K562 (cell line): ENCODE data around the gene E2F7. TPM values are rescaled to one million over a fixed set of nuclear protein-coding genes. Genes with fewer than 3 reads are reported as not detected.

Experiments
- ATAC-seq: fragments of 200-7000 bp; cut with Tn5 transposase; 3 replicates; pipeline ENCODE4 v1.9.1; 2020; ENCODE audit warnings: moderate library complexity
- BruUV-seq: library from RNA; stranded (reverse); fragments of 400-500 nt; replicated peaks from 2 replicates; lab custom pipeline; 2021; lab: Mats Ljungman, UMichigan
- CTCF ChIA-PET: fragments of 300-600 bp; formaldehyde crosslinking; extraction: SDS; loops from one replicate; lab custom pipeline; 2021; ENCODE audit warnings: low intra/inter-chr PET ratio; lab: Yijun Ruan, JAX
- POLR2A ChIA-PET: fragments of 300-600, 350-650 bp; sonication (Branson Sonifier 250); formaldehyde crosslinking; extraction: SDS; loops from one replicate; lab custom pipeline; 2021; ENCODE audit warnings: antibody characterized with exemption, inconsistent platforms; lab: Yijun Ruan, JAX
- DNase-seq, 4 experiments: peaks; one replicate each; pipeline versions ENCODE4 v3.0.0 to v3.0.0-alpha.2; 2011 to 2018; ENCODE audit warnings: low spot score in 3 of 4, mixed read lengths in 3 of 4; ENCODE audit errors: extremely low read depth in 1 of 4
- FAIRE-seq: peaks from 2 replicates; lab custom pipeline; 2011; peaks lifted over from hg19 to GRCh38; lab: Jason Lieb, UNC
- H2AFZ ChIP-seq: 2 replicates; pipeline ENCODE4 v1.6.0; 2011; ENCODE audit warnings: low read depth, low read length, control low read depth, inconsistent platforms
- H3K27ac ChIP-seq: fragments of 200-600 bp; 3 replicates; pipeline ENCODE4 v1.8.0; 2011; ENCODE audit warnings: low read depth, mild to moderate bottlenecking, control low read depth, inconsistent platforms, low read length, moderate library complexity, mixed read lengths; ENCODE audit errors: extremely low read depth
- H3K27me3 ChIP-seq, 2 experiments: fragments of 300-600 bp in 1 of 2; 2 replicates in 1 of 2; 3 replicates in 1 of 2; pipeline versions ENCODE4 v1.6.0 to v1.8.0; 2011; ENCODE audit warnings: inconsistent platforms in 2 of 2, low read length in 2 of 2, mild to moderate bottlenecking in 1 of 2, mixed read lengths in 1 of 2, moderate library complexity in 1 of 2; ENCODE audit not compliant: control insufficient read depth in 2 of 2, insufficient read depth in 2 of 2
- H3K36me3 ChIP-seq: fragments of 300-600 bp; 3 replicates; pipeline ENCODE4 v1.8.0; 2011; ENCODE audit warnings: mild to moderate bottlenecking, low read length, inconsistent platforms; ENCODE audit not compliant: control insufficient read depth, insufficient read depth
- H3K4me1 ChIP-seq, 2 experiments: fragments of 200-600 bp in 1 of 2; replicated peaks in 1 of 2; 2 replicates in 1 of 2; 3 replicates in 1 of 2; pipeline versions ENCODE4 v1.5.1 to v1.8.0; 2011; ENCODE audit warnings: inconsistent platforms in 2 of 2, low read length in 2 of 2, mild to moderate bottlenecking in 1 of 2, mixed read lengths in 1 of 2, moderate library complexity in 1 of 2; ENCODE audit not compliant: control insufficient read depth in 2 of 2, insufficient read depth in 2 of 2
- H3K4me2 ChIP-seq: 2 replicates; pipeline ENCODE4 v1.6.1; 2011; ENCODE audit warnings: low read length, control low read depth, inconsistent platforms, mixed read lengths; ENCODE audit not compliant: insufficient read depth
- H3K4me3 ChIP-seq: fragments of 200-600 bp; sonication (generic), shearing (Covaris generic); 2 replicates; pipeline ENCODE4 v1.5.1; 2016; ENCODE audit warnings: control low read depth, inconsistent platforms
- H3K79me2 ChIP-seq: fragments of 200-600 bp; 3 replicates; pipeline ENCODE4 v1.8.0; 2011; ENCODE audit warnings: low read length, inconsistent platforms; ENCODE audit not compliant: control insufficient read depth, insufficient read depth
- H3K9ac ChIP-seq, 2 experiments: 2 replicates each; pipeline versions ENCODE4 v1.6.0 to v1.6.1; 2011; ENCODE audit warnings: low read depth in 2 of 2, low read length in 2 of 2, control low read depth in 1 of 2, inconsistent platforms in 1 of 2, mild to moderate bottlenecking in 1 of 2, mixed read lengths in 1 of 2; ENCODE audit not compliant: insufficient read depth in 1 of 2
- H3K9me1 ChIP-seq: one replicate; pipeline ENCODE4 v1.6.0; 2011; ENCODE audit warnings: inconsistent platforms, mild to moderate bottlenecking, low read length, moderate library complexity; ENCODE audit not compliant: control insufficient read depth, insufficient read depth
- H3K9me3 ChIP-seq: replicated peaks from 2 replicates; pipeline ENCODE4 v1.5.1; 2011; ENCODE audit warnings: low read depth, low read length, inconsistent platforms; ENCODE audit not compliant: control insufficient read depth, insufficient read depth
- H4K20me1 ChIP-seq: replicated peaks from 2 replicates; pipeline ENCODE4 v1.6.1; 2011; ENCODE audit warnings: low read length, inconsistent platforms, mixed read lengths; ENCODE audit not compliant: control insufficient read depth, insufficient read depth
- ATF7 ChIP-seq: fragments of 450-650 bp; IDR thresholded peaks from 2 replicates; pipeline ENCODE4 v1.7.1; 2014; ENCODE audit warnings: mild to moderate bottlenecking, moderate library complexity
- EGR1 ChIP-seq: fragments of 450-650 bp; conservative IDR thresholded peaks from 2 replicates; pipeline ENCODE4 v1.6.1; 2017; ENCODE audit warnings: mild to moderate bottlenecking
- FOXJ2 ChIP-seq: fragments of 200-800 bp; sonication (Bioruptor generic); IDR thresholded peaks from 2 replicates; pipeline ENCODE4 v1.6.1; 2016; ENCODE audit warnings: missing genetic modification characterization, missing compliant biosample characterization
- HDGF ChIP-seq: fragments of 450-650 bp; IDR thresholded peaks from 2 replicates; pipeline ENCODE4 v1.6.1; 2016
- RFX1 ChIP-seq: fragments of 450-650 bp; IDR thresholded peaks from 2 replicates; pipeline ENCODE4 v1.6.1; 2016; ENCODE audit warnings: mild to moderate bottlenecking, moderate library complexity
- RHOXF2B ChIP-seq: fragments of 250-450 bp; sonication (Bioruptor Pico); conservative IDR thresholded peaks from 2 replicates; pipeline ENCODE4 v1.5.1; 2021
- ZBTB8A ChIP-seq: fragments of 450-650 bp; IDR thresholded peaks from 2 replicates; pipeline ENCODE4 v1.6.1; 2018; ENCODE audit warnings: mild to moderate bottlenecking, moderate library complexity; ENCODE audit not compliant: partially characterized antibody
- ZC3H4 ChIP-seq: sonication (generic); formaldehyde crosslinking; IDR thresholded peaks from 2 replicates; pipeline ENCODE4 v1.9.0; 2021; ENCODE audit warnings: missing genetic modification reagents, borderline replicate concordance
- ZNF311 ChIP-seq: fragments of 250-450 bp; sonication (Bioruptor Pico); IDR thresholded peaks from 2 replicates; pipeline ENCODE4 v1.4.0; 2020; ENCODE audit warnings: mild to moderate bottlenecking, moderate library complexity
- WGBS: fragments of 100-300 bp; shearing (Covaris generic); methylation state at CpG from one replicate; pipeline ENCODE4 v1.1.6; 2016; ENCODE audit warnings: low coverage, mixed read lengths; ENCODE audit not compliant: insufficient coverage; ENCODE audit errors: missing lambda C conversion rate; 5-methylcytosine and 5-hydroxymethylcytosine counted together
- in situ Hi-C: fragments of 300-500 bp; cut with MboI; formaldehyde crosslinking; loops from 4 replicates; pipeline ENCODE4 v1.15.0; 2018; ENCODE audit warnings: inconsistent platforms, mixed read lengths
- intact Hi-C: fragments of 100-400 bp; cut with micrococcal nuclease; formaldehyde crosslinking; loops from 2 replicates; pipeline ENCODE4 v1.14.2; 2022
- polyA plus RNA-seq, 8 experiments: library from polyadenylated mRNA; depleted of rRNA in 4 of 8; stranded (reverse) in 5 of 8; unstranded in 3 of 8; fragments of >200 nt; fragmentation: Nextera tagmentation in 2 of 8; fragmentation: Illumina TruSeq in 1 of 8; extraction: Ambion mirVana in 2 of 8; extraction: Trizol in 1 of 8; gene quantifications; 2 replicates each; pipeline versions ENCODE4 v1.2.1 to v1.2.3, GENCODE V29; 2011 to 2014; ENCODE audit warnings: inconsistent platforms in 1 of 8, missing spikeins in 1 of 8
- total RNA-seq, 7 experiments: library from RNA; depleted of rRNA in 6 of 7; stranded (reverse); fragments of >200 nt in 6 of 7; fragmentation: Illumina TruSeq in 2 of 7; extraction: Trizol in 2 of 7; gene quantifications; 2 replicates each; pipeline versions ENCODE4 v1.2.1 to v1.2.3, GENCODE V29; 2011 to 2021; ENCODE audit warnings: low replicate concordance in 1 of 7
- TF ChIP-seq, protein P1 (sequence below): fragments of 450-650 bp; IDR thresholded peaks from 2 replicates; pipeline ENCODE4 v1.6.1; 2016; ENCODE audit warnings: low read depth

The E2F7 gene
- total and polyA plus RNA-seq, 9 of the 15 experiments (the other 6 are each of a cell fraction or from before 2014, with no cell fraction given) = 3.4 to 13.6 (median 8.1) TPM

GRCh38 chr12:77025782-77026314 is 39.5 kb downstream of the E2F7 start:
- no TSS peak for BruUV-seq
- no peaks in the 10 kb centered on the region for H3K4me1 ChIP-seq
- ATAC-seq (no peak), FAIRE-seq (no peak), DNase-seq (no peak)
- no peaks in the 10 kb centered on the region for H4K20me1 ChIP-seq
- H3K9ac ChIP-seq = no peak overlapping the region
- no peak overlapping the region for H3K27ac ChIP-seq
- no peaks in the 10 kb centered on the region for H3K9me1 ChIP-seq
- CTCF ChIA-PET = no interaction called here
- peaks cover 86% of the 10 kb centered on the region for H3K36me3 ChIP-seq
- POLR2A ChIA-PET = interaction anchor here (1.0 kb wide), 1 partner anchor 9 kb away, joined by 3 read pairs; no protein-coding TSS in a partner anchor
- no peak overlapping the region for H3K4me2 ChIP-seq
- H3K79me2 ChIP-seq = no peaks in the 10 kb centered on the region
- H3K27me3 ChIP-seq = no peaks in the 10 kb centered on the region
- in situ Hi-C loops = no loop called here
- TF ChIP-seq FOXJ2 = no peak
- no peak for TF ChIP-seq EGR1
- TF ChIP-seq ZC3H4 = no peak
- no peak overlapping the region for H3K4me3 ChIP-seq
- H2AFZ ChIP-seq = no peak overlapping the region
- intact Hi-C loops = no loop called here
- 87% methylated on average over 6 of the region's 6 CpGs for WGBS
- H3K9me3 ChIP-seq = no peaks in the 10 kb centered on the region

- H4K20me1 ChIP-seq = no peaks in the 10 kb centered on the region
- no peaks in the 10 kb centered on the region for H3K9me1 ChIP-seq
- intact Hi-C loops = no loop called here
- BruUV-seq = no TSS peak
- in situ Hi-C loops = no loop called here
- ChIA-PET POLR2A (no interaction called here), CTCF (no interaction called here)
- H3K4me1 ChIP-seq = no peaks in the 10 kb centered on the region
- H3K79me2 ChIP-seq = no peaks in the 10 kb centered on the region
- DNase-seq (no peak), FAIRE-seq (no peak), ATAC-seq (no peak)
- H3K27me3 ChIP-seq = no peaks in the 10 kb centered on the region
- H3K4me2 ChIP-seq = no peak overlapping the region
- no peak overlapping the region for H3K27ac ChIP-seq
- peaks cover 79% of the 10 kb centered on the region for H3K36me3 ChIP-seq
- H3K4me3 ChIP-seq = no peak overlapping the region
- H3K9me3 ChIP-seq = no peaks in the 10 kb centered on the region
- 92% methylated on average over 6 of the region's 6 CpGs for whole genome bisulfite sequencing
- no peak overlapping the region for H2AFZ ChIP-seq
- no peak overlapping the region for H3K9ac ChIP-seq
- TF ChIP-seq FOXJ2 (no peak), RHOXF2B (no peak), ZBTB8A (no peak), RFX1 (no peak), HDGF (no peak), ATF7 (no peak), ZNF311 (CRISPR knock-in tag) (no peak)
- TF ChIP-seq, protein P1, sequence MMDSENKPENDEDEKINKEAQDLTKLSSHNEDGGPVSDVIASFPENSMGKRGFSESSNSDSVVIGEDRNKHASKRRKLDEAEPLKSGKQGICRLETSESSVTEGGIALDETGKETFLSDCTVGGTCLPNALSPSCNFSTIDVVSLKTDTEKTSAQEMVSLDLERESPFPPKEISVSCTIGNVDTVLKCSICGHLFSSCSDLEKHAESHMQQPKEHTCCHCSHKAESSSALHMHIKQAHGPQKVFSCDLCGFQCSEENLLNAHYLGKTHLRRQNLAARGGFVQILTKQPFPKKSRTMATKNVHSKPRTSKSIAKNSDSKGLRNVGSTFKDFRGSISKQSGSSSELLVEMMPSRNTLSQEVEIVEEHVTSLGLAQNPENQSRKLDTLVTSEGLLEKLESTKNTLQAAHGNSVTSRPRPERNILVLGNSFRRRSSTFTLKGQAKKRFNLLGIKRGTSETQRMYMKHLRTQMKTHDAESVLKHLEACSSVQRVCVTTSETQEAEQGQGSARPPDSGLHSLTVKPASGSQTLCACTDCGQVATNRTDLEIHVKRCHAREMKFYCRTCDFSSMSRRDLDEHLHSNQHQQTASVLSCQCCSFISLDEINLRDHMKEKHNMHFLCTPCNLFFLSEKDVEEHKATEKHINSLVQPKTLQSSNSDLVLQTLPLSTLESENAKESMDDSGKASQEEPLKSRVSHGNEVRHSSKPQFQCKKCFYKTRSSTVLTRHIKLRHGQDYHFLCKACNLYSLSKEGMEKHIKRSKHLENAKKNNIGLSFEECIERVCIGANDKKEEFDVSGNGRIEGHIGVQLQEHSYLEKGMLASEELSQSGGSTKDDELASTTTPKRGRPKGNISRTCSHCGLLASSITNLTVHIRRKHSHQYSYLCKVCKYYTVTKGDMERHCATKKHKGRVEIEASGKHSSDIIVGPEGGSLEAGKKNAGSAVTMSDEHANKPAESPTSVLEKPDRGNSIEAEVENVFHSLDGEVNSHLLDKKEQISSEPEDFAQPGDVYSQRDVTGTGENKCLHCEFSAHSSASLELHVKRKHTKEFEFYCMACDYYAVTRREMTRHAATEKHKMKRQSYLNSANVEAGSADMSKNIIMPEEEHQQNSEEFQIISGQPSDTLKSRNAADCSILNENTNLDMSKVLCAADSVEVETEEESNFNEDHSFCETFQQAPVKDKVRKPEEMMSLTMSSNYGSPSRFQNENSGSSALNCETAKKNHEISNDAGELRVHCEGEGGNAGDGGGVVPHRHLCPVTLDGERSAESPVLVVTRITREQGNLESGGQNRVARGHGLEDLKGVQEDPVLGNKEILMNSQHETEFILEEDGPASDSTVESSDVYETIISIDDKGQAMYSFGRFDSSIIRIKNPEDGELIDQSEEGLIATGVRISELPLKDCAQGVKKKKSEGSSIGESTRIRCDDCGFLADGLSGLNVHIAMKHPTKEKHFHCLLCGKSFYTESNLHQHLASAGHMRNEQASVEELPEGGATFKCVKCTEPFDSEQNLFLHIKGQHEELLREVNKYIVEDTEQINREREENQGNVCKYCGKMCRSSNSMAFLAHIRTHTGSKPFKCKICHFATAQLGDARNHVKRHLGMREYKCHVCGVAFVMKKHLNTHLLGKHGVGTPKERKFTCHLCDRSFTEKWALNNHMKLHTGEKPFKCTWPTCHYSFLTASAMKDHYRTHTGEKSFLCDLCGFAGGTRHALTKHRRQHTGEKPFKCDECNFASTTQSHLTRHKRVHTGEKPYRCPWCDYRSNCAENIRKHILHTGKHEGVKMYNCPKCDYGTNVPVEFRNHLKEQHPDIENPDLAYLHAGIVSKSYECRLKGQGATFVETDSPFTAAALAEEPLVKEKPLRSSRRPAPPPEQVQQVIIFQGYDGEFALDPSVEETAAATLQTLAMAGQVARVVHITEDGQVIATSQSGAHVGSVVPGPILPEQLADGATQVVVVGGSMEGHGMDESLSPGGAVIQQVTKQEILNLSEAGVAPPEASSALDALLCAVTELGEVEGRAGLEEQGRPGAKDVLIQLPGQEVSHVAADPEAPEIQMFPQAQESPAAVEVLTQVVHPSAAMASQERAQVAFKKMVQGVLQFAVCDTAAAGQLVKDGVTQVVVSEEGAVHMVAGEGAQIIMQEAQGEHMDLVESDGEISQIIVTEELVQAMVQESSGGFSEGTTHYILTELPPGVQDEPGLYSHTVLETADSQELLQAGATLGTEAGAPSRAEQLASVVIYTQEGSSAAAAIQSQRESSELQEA = no peak
Measured at GRCh38 chr12:77023501-77023900, 41.9 kb downstream of the E2F7 start.
